D341Med (cell line): Measurements from ENCODE around the gene SLC22A23.
"Not testable (repeated sequence)": the region's sequence is repeated elsewhere in the genome, so short reads cannot be mapped to it uniquely, and the experiment has no call there.

ENCODE experiments used
- DNase-seq: peaks from one replicate; pipeline ENCODE4 v3.0.0; 2012; ENCODE audit warnings: low spot score

The SLC22A23 gene

GRCh38 chr6:3261921-3262320 is 194.9 kb downstream of the SLC22A23 start:
- DNase-seq = peak; percentile 29

- no peak for DNase-seq
Measured at GRCh38 chr6:3261518-3261820, 195.4 kb downstream of the SLC22A23 start.

- DNase-seq = peak; percentile 41
Measured at GRCh38 chr6:3260772-3261517, 195.9 kb downstream of the SLC22A23 start.

- DNase-seq = no peak
Measured at GRCh38 chr6:3260296-3260695, 196.6 kb downstream of the SLC22A23 start.

GRCh38 chr6:3259491-3259958 is 197.3 kb downstream of the SLC22A23 start:
- DNase-seq = peak; percentile 69

- peak; percentile 100 for DNase-seq
Measured at GRCh38 chr6:3258720-3259490, 197.9 kb downstream of the SLC22A23 start, which contains the start of gene PSMG4. Gene PSMG4, plus strand, starts transcription at chr6:3258947. Its CDS starts 76 bp downstream, at chr6:3259023.

- no peak for DNase-seq
Measured at GRCh38 chr6:3258201-3258600, 198.6 kb downstream of the SLC22A23 start.

GRCh38 chr6:3253597-3253961 is 203.3 kb downstream of the SLC22A23 start:
- no peak for DNase-seq

- DNase-seq = no peak
Measured at GRCh38 chr6:3252861-3253596, 203.8 kb downstream of the SLC22A23 start.

- no peak for DNase-seq
Measured at GRCh38 chr6:3252369-3252768, 204.5 kb downstream of the SLC22A23 start.

GRCh38 chr6:3251462-3252314 is 205.2 kb downstream of the SLC22A23 start:
- DNase-seq = peak; percentile 94

- DNase-seq = no peak
Measured at GRCh38 chr6:3250231-3250675, 206.6 kb downstream of the SLC22A23 start.

- DNase-seq = no peak
Measured at GRCh38 chr6:3249821-3250220, 207.0 kb downstream of the SLC22A23 start.

- no peak for DNase-seq
Measured at GRCh38 chr6:3247255-3248146, 209.3 kb downstream of the SLC22A23 start.

- no peak for DNase-seq
Measured at GRCh38 chr6:3245216-3245615, 211.6 kb downstream of the SLC22A23 start.

- DNase-seq = not testable (repeated sequence)
Measured at GRCh38 chr6:3244832-3245161, 212.1 kb downstream of the SLC22A23 start.

- DNase-seq = no peak
Measured at GRCh38 chr6:3244003-3244831, 212.6 kb downstream of the SLC22A23 start.

- no peak for DNase-seq
Measured at GRCh38 chr6:3242768-3243167, 214.1 kb downstream of the SLC22A23 start.

GRCh38 chr6:3241745-3242144 is 215.1 kb downstream of the SLC22A23 start:
- DNase-seq = not testable (repeated sequence)

GRCh38 chr6:3240595-3240994 is 216.3 kb downstream of the SLC22A23 start:
- DNase-seq = no peak
